Frontal cortex (tissue), 4 donors: ENCODE measurements around the gene TENM3. TPM values are rescaled to one million over a fixed set of nuclear protein-coding genes. Genes with fewer than 3 reads are reported as not detected.

Source experiments
- DNase-seq, 2 donors: peaks; one replicate each; pipeline ENCODE4 v3.0.0; 2012; ENCODE audit warnings: low spot score in 2 of 2
- FAIRE-seq: peaks from 2 replicates; lab custom pipeline; 2012; peaks lifted over from hg19 to GRCh38; lab: Jason Lieb, UNC
- total RNA-seq: library from RNA; depleted of rRNA; stranded (reverse); fragments of >200 nt; gene quantifications from one replicate; pipeline ENCODE4 v1.2.3, GENCODE V29; 2014
- donor health status: control.
- donor health status: control.
- donor health status: control.

TENM3 gene
- total RNA-seq, 1 donor from 2014 or later: 78.3 TPM

DNA sequence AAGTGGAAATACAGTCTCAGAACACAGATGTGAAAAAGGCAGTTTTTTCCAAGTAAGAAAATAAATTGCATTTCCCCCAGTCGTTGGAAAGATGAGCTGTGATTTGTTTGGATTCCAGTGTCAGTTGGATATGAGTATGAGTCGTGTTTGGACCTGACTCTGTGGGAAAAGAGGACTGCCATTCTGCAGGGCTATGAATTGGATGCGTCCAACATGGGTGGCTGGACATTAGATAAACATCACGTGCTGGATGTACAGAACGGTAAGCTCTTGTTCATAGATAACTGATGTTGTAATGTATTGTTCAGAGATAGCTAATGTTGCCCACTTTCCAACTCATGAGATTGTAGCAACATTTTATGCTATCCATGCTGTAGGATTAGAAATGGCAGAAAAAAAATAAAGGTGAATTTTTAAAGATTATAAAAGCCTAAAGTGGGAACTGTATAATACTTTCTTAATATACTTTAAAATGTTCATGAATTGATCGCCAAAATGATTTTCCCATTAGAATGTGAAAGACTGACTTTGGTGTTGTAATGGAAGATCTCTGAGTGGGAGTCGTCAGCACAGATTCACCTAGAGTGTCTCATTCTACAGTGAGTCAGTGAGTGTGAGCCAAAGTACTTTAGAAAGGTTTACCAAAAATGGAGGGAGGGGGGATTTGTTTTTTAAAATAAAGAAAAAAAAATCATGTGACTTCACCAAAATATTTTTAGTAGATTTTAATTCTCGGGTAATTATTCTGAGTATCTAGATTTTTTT lies 495.3 kb downstream of the TENM3 start:
- FAIRE-seq: no peak
- DNase-seq: no peak

GRCh38 chr4:182740256-182740655 lies 497.1 kb downstream of the TENM3 start:
- DNase-seq: no peak
- no peak for FAIRE-seq

DNA sequence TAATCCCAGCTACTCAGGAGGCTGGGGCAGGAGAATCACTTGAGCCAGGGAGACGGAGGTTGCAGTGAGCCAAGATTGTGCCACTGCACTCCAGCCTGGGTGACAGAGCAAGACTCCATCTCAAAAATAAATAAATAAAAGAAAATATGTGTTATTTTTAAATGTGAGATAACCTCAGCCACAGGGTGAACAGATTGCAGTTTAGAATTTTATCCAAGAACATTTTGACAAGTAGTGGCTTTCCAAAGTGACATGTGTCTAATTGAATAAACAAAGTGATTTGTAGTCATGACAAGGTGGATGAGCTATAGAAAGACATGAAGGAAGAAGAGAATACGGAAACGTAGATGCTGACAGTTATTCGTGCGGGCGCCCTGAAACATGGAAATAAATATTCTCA lies 497.9 kb downstream of the TENM3 start:
- DNase-seq (no peak), FAIRE-seq (no peak)

DNA sequence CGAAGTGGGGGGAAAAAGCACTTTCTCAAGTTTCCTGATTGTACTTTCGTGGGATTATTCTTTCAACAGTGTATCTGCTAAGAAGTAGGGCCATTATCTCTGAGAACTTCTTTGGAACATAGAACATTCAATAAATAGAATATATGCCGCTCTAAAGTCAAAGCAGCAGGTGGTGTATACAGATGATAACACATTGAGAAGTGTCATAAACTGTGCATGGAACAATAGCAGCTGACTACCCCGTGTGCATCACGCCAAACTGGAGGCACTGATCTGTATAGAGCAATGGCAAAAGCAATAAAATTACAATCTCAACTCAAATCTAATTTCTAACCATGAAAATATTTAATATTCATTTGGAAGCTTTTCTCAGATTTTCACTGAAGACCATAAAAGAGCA lies 498.7 kb downstream of the TENM3 start:
- FAIRE-seq (no peak), DNase-seq (no peak)

GRCh38 chr4:182743815-182744214 lies 500.6 kb downstream of the TENM3 start:
- FAIRE-seq (no peak), DNase-seq (no peak)

DNA sequence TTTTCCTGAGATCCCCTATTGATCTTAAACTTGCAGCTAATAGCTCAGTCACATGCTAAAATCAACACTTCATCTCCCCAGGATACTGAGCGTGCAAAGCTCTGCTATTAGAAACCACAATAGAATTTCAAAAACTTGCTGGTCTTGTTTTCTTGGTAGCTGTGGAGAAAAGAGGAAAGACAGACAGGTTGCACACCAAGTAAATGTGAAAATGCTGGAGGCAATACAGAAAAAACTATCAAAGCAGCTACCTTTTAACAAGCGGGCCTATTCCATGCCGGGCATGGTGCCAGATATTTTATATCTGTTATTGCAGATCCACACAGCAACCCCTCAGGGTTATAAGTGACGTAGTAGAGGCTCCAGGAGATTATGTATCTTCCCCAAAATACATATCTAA lies 502.0 kb downstream of the TENM3 start:
- FAIRE-seq (no peak), DNase-seq (no peak)

DNA sequence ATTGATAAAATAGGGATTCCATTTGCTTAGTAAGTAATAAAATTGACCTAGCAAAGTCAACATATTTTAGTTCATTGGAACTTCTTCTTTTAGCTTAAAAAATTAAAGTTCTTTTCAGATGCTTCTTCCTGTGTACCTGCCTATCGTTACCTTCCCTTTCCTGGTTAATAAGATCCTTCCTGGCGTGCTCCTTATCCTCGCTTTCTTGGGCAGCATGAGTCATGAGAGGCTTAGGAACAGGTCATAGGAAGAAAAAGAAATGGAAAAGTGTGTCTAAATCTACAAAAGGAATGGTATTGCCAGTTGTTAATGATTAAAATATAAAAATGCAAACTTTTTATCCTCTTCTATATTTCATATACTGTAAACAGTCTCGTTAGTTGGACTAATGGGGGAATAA lies 503.7 kb downstream of the TENM3 start:
- no peak for DNase-seq
- FAIRE-seq: no peak

- DNase-seq (no peak), FAIRE-seq (no peak)
These were observed 505.1 kb downstream of the TENM3 start for GRCh38 chr4:182748283-182748682.

DNA sequence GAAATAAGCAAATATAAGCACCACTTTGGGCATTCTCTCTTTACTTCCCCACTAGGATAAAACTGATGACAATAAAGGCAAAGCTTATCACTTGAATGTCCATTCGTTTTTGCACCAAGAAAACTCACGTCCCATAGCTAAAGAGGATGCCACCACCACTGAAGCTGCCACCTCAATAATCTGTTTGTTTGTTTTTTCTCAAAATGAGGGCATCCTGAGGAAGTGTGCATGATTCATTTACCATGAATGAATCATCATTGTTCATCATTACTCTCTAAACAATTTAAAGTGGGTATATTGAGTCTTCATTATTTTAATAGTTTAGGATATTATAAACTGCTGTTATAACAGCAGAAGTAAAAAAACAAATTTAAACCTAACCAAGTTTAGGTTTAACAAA lies 505.7 kb downstream of the TENM3 start:
- FAIRE-seq: no peak
- no peak for DNase-seq

- FAIRE-seq: no peak
- DNase-seq: no peak
These were observed 506.5 kb downstream of the TENM3 start for GRCh38 chr4:182749667-182750167.

DNA sequence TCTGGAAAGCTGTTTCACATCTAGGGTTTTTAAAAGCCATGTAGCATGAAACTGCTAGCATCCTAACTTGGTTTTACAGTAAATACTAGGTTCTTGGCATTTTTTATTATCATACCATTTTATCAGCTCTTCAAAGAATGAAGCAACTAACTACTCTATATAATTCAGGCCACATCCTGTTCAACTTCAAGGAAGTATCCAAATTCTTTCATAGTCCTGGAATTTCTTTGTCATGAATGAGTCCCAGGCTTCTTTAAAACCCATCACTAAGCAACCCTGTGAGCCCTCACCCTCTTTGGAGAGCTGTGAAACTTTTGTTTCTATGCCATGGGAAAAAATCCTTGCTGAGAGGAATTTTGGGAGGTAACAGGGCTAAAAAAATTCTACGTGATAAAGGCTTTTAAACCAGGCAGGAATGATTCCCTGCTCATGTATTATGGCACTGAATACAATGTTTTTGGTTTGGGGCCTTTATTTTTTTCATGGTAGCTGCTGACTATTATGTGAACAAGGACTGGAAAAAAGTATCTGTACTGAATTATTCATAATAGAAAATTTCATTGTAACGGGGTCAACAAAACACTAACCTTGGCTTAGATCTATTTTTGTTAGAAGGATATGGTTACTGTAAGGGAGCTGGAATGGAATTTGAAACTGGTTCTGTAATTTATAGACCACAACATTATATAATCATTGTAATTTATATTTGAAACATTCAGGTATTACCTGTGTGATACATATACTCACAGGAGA lies 509.1 kb downstream of the TENM3 start:
- no peak for FAIRE-seq

GRCh38 chr4:182754895-182755294 lies 511.7 kb downstream of the TENM3 start:
- FAIRE-seq (no peak), DNase-seq (no peak)

More for the DNA sequence above, 509.1 kb downstream of the TENM3 start:
- no peak for DNase-seq

GRCh38 chr4:182756161-182756690 lies 513.0 kb downstream of the TENM3 start:
- DNase-seq (no peak), FAIRE-seq (no peak)

GRCh38 chr4:182758273-182758672 lies 515.1 kb downstream of the TENM3 start:
- DNase-seq (no peak), FAIRE-seq (no peak)

- DNase-seq (no peak), FAIRE-seq (no peak)
These were observed 517.4 kb downstream of the TENM3 start for GRCh38 chr4:182760551-182761043.

DNA sequence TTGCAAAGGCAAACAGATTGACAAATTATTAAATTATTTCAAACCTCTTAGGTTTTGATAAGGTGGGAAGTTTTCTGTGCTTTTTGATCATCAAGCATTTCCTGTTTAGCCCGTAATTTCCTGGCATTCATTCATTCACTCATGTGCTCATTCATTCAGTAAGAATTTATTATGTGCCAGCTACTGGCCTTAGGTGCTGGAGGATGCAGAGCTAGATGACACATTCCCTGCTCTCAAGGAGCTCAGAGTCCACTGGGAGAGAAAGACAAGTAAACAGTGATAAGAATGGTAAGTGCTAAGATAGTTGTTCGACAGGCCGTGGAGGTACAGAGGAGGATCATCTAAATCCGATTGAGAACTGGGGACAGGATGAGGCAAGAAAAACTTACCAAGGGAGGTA lies 520.9 kb downstream of the TENM3 start:
- DNase-seq: no peak
- FAIRE-seq: no peak

GRCh38 chr4:182764642-182765041 lies 521.4 kb downstream of the TENM3 start:
- no peak for FAIRE-seq
- no peak for DNase-seq

DNA sequence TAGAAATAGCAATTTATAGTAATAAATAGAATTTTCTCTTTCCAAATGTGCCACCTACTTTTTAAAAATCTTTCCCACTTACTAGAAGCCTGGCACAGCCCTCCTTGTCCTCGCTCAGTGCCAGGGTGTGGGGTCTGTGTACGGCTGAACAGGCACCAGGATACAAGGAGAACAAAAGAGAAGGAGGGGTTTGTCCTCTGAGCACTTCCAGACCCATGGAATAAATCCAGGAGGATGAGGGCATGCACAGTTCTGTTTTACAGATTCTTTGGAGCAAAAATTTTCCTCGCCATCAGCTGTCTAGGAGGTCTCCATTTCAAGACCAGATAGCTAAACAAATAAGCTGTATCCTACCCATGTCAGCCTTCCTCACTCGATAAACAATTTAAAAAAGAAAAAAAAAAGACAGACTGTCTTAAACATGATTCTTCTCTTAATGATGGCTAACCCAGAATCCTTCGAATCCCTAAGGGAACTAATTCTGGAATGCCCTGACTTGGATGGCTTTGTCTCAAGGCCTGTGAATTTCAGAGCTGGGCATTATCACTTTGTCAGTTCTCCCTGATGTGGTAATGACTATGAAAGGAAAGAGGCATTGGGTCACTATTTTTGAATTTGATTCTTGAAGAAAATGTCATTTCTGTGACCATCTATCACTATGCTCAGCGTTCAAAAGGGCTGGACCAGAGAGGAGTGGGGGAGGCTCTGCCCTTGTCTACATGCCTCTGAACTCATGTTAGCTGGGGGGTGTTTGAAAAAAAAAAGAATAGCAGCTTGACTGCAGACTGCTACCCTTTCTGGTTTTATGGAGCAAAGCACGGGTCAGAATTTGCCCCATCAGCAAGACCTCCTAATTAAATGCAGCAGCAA lies 523.0 kb downstream of the TENM3 start:
- no peak for DNase-seq
- FAIRE-seq: no peak

- DNase-seq: no peak
- FAIRE-seq: no peak
These were observed 523.7 kb downstream of the TENM3 start for GRCh38 chr4:182766857-182767250.

GRCh38 chr4:182768838-182769237 lies 525.6 kb downstream of the TENM3 start:
- FAIRE-seq (no peak), DNase-seq (no peak)
